HepG2 (cell line): ENCODE results near the gene KRT6C. TPM values are rescaled to one million over a fixed set of nuclear protein-coding genes. Genes with fewer than 3 reads are reported as not detected.

Source experiments
- ATAC-seq: fragments of 200-7000 bp; cut with Tn5 transposase; 3 replicates; pipeline ENCODE4 v1.9.1; 2020; ENCODE audit warnings: mild to moderate bottlenecking, moderate library complexity
- BruUV-seq: library from RNA; stranded (reverse); fragments of 400-500 nt; replicated peaks from 2 replicates; lab custom pipeline; 2021; lab: Mats Ljungman, UMichigan
- CTCF ChIA-PET: fragments of 300-600 bp; formaldehyde crosslinking; extraction: SDS; loops from one replicate; lab custom pipeline; 2021; ENCODE audit warnings: low total read pairs, inconsistent platforms, low intra/inter-chr PET ratio; lab: Yijun Ruan, JAX
- POLR2A ChIA-PET: fragments of 350-600 bp; sonication (Branson Sonifier 250); formaldehyde crosslinking; loops from one replicate; lab custom pipeline; 2020; ENCODE audit warnings: antibody characterized with exemption, inconsistent platforms; lab: Yijun Ruan, JAX
- DNase-seq: peaks from one replicate; pipeline ENCODE4 v3.0.0-alpha.2; 2015; ENCODE audit warnings: low spot score
- FAIRE-seq: peaks from 3 replicates; lab custom pipeline; 2011; peaks lifted over from hg19 to GRCh38; lab: Jason Lieb, UNC
- H2AFZ ChIP-seq: one replicate; pipeline ENCODE4 v1.6.1; 2011; ENCODE audit warnings: low read length, inconsistent platforms
- H3K27ac ChIP-seq: fragments of 300-600 bp; 3 replicates; pipeline ENCODE4 v1.8.0; 2011; ENCODE audit warnings: mixed run types, mild to moderate bottlenecking, mixed read lengths, low read length, inconsistent platforms; ENCODE audit not compliant: insufficient read depth; ENCODE audit errors: extremely low read length
- H3K27me3 ChIP-seq, 2 experiments: fragments of 200-600 bp in 1 of 2; 2 replicates in 1 of 2; 3 replicates in 1 of 2; pipeline versions ENCODE4 v1.6.0 to v1.8.0; 2011; ENCODE audit warnings: low read length in 2 of 2, mild to moderate bottlenecking in 2 of 2, moderate library complexity in 2 of 2, inconsistent platforms in 1 of 2; ENCODE audit not compliant: insufficient read depth in 2 of 2, control insufficient read depth in 1 of 2
- H3K36me3 ChIP-seq, 2 experiments: fragments of 200-600 bp in 1 of 2; replicated peaks in 1 of 2; 2 replicates in 1 of 2; 3 replicates in 1 of 2; pipeline versions ENCODE4 v1.5.1 to v1.8.0; 2011; ENCODE audit warnings: low read length in 2 of 2, inconsistent platforms in 1 of 2; ENCODE audit not compliant: insufficient read depth in 2 of 2, control insufficient read depth in 1 of 2
- H3K4me1 ChIP-seq: 2 replicates; pipeline ENCODE4 v1.5.1; 2012; ENCODE audit warnings: low read length, inconsistent platforms; ENCODE audit not compliant: insufficient read depth
- H3K4me2 ChIP-seq: 2 replicates; pipeline ENCODE4 v1.6.0; 2011; ENCODE audit warnings: low read depth, low read length, inconsistent platforms
- H3K4me3 ChIP-seq, 3 experiments: fragments of 200-600 bp in 1 of 3; sonication (generic), shearing (Covaris generic) in 1 of 3; replicated peaks in 1 of 3; 2 replicates each; pipeline ENCODE4 v1.5.1; 2011 to 2016; ENCODE audit warnings: low read length in 3 of 3, inconsistent platforms in 2 of 3, low read depth in 2 of 3, mild to moderate bottlenecking in 2 of 3, control low read depth in 1 of 3, mixed read lengths in 1 of 3; ENCODE audit not compliant: insufficient read depth in 1 of 3
- H3K79me2 ChIP-seq: one replicate; pipeline ENCODE4 v1.6.1; 2011; ENCODE audit warnings: low read length, inconsistent platforms; ENCODE audit not compliant: insufficient read depth
- H3K9ac ChIP-seq: 2 replicates; pipeline ENCODE4 v1.6.0; 2011; ENCODE audit warnings: mild to moderate bottlenecking, low read depth, low read length, inconsistent platforms; ENCODE audit not compliant: insufficient read depth
- H3K9me3 ChIP-seq: 2 replicates; pipeline ENCODE4 v1.5.1; 2012; ENCODE audit warnings: mild to moderate bottlenecking, low read length
- H4K20me1 ChIP-seq: 2 replicates; pipeline ENCODE4 v1.6.0; 2011; ENCODE audit warnings: inconsistent platforms, mild to moderate bottlenecking, low read length, moderate library complexity; ENCODE audit not compliant: insufficient read depth
- ARNT2 ChIP-seq: sonication (generic); formaldehyde crosslinking; IDR thresholded peaks from 2 replicates; pipeline ENCODE4 v1.8.0; 2022; ENCODE audit warnings: mild to moderate bottlenecking, low read depth, missing genetic modification reagents, moderate library complexity
- CEBPB ChIP-seq: IDR thresholded peaks from 2 replicates; pipeline ENCODE4 v1.6.1; 2011; ENCODE audit warnings: low read depth, low read length, improper control_type of control experiment, borderline replicate concordance
- CREB1 ChIP-seq, 2 experiments: fragments of 450-650 bp in 1 of 2; IDR thresholded peaks; 2 replicates each; pipeline ENCODE4 v1.6.1; 2016 to 2017; ENCODE audit warnings: control low read depth in 1 of 2, mild to moderate bottlenecking in 1 of 2, missing compliant biosample characterization in 1 of 2, missing genetic modification characterization in 1 of 2
- KMT2A ChIP-seq: sonication (generic); formaldehyde crosslinking; IDR thresholded peaks from 2 replicates; pipeline ENCODE4 v1.4.0; 2020; ENCODE audit warnings: missing genetic modification reagents
- MAFG ChIP-seq: sonication (generic); formaldehyde crosslinking; IDR thresholded peaks from 2 replicates; pipeline ENCODE4 v1.5.1; 2020; ENCODE audit warnings: mild to moderate bottlenecking, missing genetic modification reagents
- MED13 ChIP-seq: sonication (generic); formaldehyde crosslinking; IDR thresholded peaks from 2 replicates; pipeline ENCODE4 v1.5.0; 2020; ENCODE audit warnings: missing genetic modification reagents
- MTA1 ChIP-seq: sonication (generic); formaldehyde crosslinking; IDR thresholded peaks from 2 replicates; pipeline ENCODE4 v1.4.0; 2020; ENCODE audit warnings: missing genetic modification reagents, mild to moderate bottlenecking, borderline replicate concordance
- MTA3 ChIP-seq: sonication (generic); formaldehyde crosslinking; IDR thresholded peaks from 2 replicates; pipeline ENCODE4 v1.4.0; 2020; ENCODE audit warnings: missing genetic modification reagents
- SOX5 ChIP-seq: IDR thresholded peaks from 2 replicates; pipeline ENCODE4 v1.6.1; 2016; ENCODE audit warnings: borderline replicate concordance
- SPEN ChIP-seq: sonication (generic); formaldehyde crosslinking; IDR thresholded peaks from 2 replicates; pipeline ENCODE4 v1.5.1; 2020; ENCODE audit warnings: low read depth, mild to moderate bottlenecking, missing genetic modification reagents
- SRSF1 ChIP-seq: fragments of 200-400 bp; formaldehyde crosslinking; optimal IDR thresholded peaks from 2 replicates; pipeline ENCODE3; 2017; ENCODE audit warnings: mild to moderate bottlenecking, low read depth, low read length, moderate library complexity
- ZHX2 ChIP-seq, 2 experiments: sonication (generic) in 1 of 2; formaldehyde crosslinking in 1 of 2; IDR thresholded peaks; 2 replicates each; pipeline versions ENCODE4 v1.6.1 to v1.9.0; 2014 to 2022; ENCODE audit warnings: antibody characterized with exemption in 1 of 2, borderline replicate concordance in 1 of 2, inconsistent platforms in 1 of 2, low read depth in 1 of 2, missing genetic modification reagents in 1 of 2
- whole genome bisulfite sequencing: methylation state at CpG from one replicate; pipeline ENCODE4 v1.1.6; 2017; ENCODE audit warnings: low lambda C conversion rate; 5-methylcytosine and 5-hydroxymethylcytosine counted together
- in situ Hi-C: cut with HindIII; loops from 2 replicates; pipeline ENCODE4 v1.10.0; 2017; ENCODE audit warnings: low pct_unique_long_range_greater_than_20kb; ENCODE audit not compliant: extremely low pct_ligation_motif_present
- intact Hi-C: fragments of 100-400 bp; cut with micrococcal nuclease; formaldehyde crosslinking; loops from one replicate; pipeline ENCODE4 v1.10.0; 2022; ENCODE audit not compliant: unreplicated experiment
- polyA plus RNA-seq, 8 experiments: library from polyadenylated mRNA; depleted of rRNA in 3 of 8; stranded (reverse) in 7 of 8; unstranded in 1 of 8; fragments of >200 nt; fragmentation: Illumina TruSeq in 4 of 8; extraction: Trizol in 4 of 8; gene quantifications; 2 replicates each; pipeline versions ENCODE4 v1.2.1 to v1.2.3, GENCODE V29; 2011 to 2016; ENCODE audit warnings: low read depth in 4 of 8, missing spikeins in 1 of 8, mixed read lengths in 1 of 8; ENCODE audit not compliant: insufficient read depth in 1 of 8
- total RNA-seq, 5 experiments: library from RNA; depleted of rRNA; stranded (reverse); fragments of >200 nt; fragmentation: Illumina TruSeq; extraction: Trizol; gene quantifications; 2 replicates each; pipeline ENCODE4 v1.2.3, GENCODE V29; 2016; ENCODE audit warnings: low read depth in 1 of 5

Gene KRT6C
- total and polyA plus RNA-seq, 2 of the 13 experiments (the other 11 are each of a cell fraction or from before 2014, with no cell fraction given) = 0.03 TPM; not detected in 1

GRCh38 chr12:52455821-52456220 lies 17.8 kb downstream of the KRT6C start:
- no TSS peak for BruUV-seq
- H3K4me2 ChIP-seq = no peak overlapping the region
- no peaks in the 10 kb centered on the region for H3K36me3 ChIP-seq
- FAIRE-seq (no peak), ATAC-seq (no peak), DNase-seq (no peak)
- WGBS = 0% methylated on average over 1 of the region's 1 CpG
- in situ Hi-C loops (no loop called here), intact Hi-C loops (no loop called here)
- no peaks in the 10 kb centered on the region for H3K9me3 ChIP-seq
- H4K20me1 ChIP-seq = no peaks in the 10 kb centered on the region
- no peak overlapping the region for H3K27ac ChIP-seq
- no peak for TF ChIP-seq SOX5
- TF ChIP-seq MED13 (CRISPR knock-in tag) = no peak
- peak; percentile 49; the same call in 1 of the 2 replicates for TF ChIP-seq CEBPB
- TF ChIP-seq MTA3 (CRISPR knock-in tag) = no peak
- TF ChIP-seq MAFG (CRISPR knock-in tag) = no peak
- no peak for TF ChIP-seq KMT2A (CRISPR knock-in tag)
- no peak overlapping the region for H3K4me3 ChIP-seq
- no peaks in the 10 kb centered on the region for H3K4me1 ChIP-seq
- CTCF ChIA-PET = no interaction called here
- H3K79me2 ChIP-seq = no peaks in the 10 kb centered on the region
- no peak overlapping the region for H2AFZ ChIP-seq
- no peak overlapping the region for H3K9ac ChIP-seq
- POLR2A ChIA-PET = no interaction called here
- peaks cover 0 to 2% of the 10 kb centered on the region in 2 experiments; a peak in 2 of 5 replicates for H3K27me3 ChIP-seq

GRCh38 chr12:52454411-52455201 lies 19.0 kb downstream of the KRT6C start:
- H3K79me2 ChIP-seq = no peaks in the 10 kb centered on the region
- no peak for FAIRE-seq
- H4K20me1 ChIP-seq = no peaks in the 10 kb centered on the region
- ChIA-PET CTCF (no interaction called here), POLR2A (no interaction called here)
- no peaks in the 10 kb centered on the region for H3K36me3 ChIP-seq
- no peak overlapping the region for H3K4me3 ChIP-seq
- no peaks in the 10 kb centered on the region for H3K9me3 ChIP-seq
- H3K4me2 ChIP-seq = no peak overlapping the region
- H3K27me3 ChIP-seq = peaks cover 0 to 2% of the 10 kb centered on the region in 2 experiments; a peak in 1 of 5 replicates
- ATAC-seq = no peak
- no peak overlapping the region for H2AFZ ChIP-seq
- WGBS = 1% methylated on average over 3 of the region's 3 CpGs
- no TSS peak for BruUV-seq
- no peak overlapping the region for H3K9ac ChIP-seq
- H3K27ac ChIP-seq = no peak overlapping the region
- in situ Hi-C loops (no loop called here), intact Hi-C loops (no loop called here)
- no peaks in the 10 kb centered on the region for H3K4me1 ChIP-seq
- DNase-seq = no peak
- TF ChIP-seq MTA1 (CRISPR knock-in tag) (no peak), ARNT2 (CRISPR knock-in tag) (no peak), SRSF1 (no peak), SPEN (CRISPR knock-in tag) (no peak), ZHX2 (IDR thresholded peaks at IDR 0.05; ENCODE audit: low read depth) (no peak), ZHX2 (CRISPR knock-in tag; IDR thresholded peaks at IDR 0.05; ENCODE audit: borderline replicate concordance) (no peak), CREB1 (IDR thresholded peaks at IDR 0.05) (peak; percentile 53), CREB1 (CRISPR knock-in tag; IDR thresholded peaks at IDR 0.05) (no peak)
